ENCODE results near the gene FANCE.

FANCE gene

DNA sequence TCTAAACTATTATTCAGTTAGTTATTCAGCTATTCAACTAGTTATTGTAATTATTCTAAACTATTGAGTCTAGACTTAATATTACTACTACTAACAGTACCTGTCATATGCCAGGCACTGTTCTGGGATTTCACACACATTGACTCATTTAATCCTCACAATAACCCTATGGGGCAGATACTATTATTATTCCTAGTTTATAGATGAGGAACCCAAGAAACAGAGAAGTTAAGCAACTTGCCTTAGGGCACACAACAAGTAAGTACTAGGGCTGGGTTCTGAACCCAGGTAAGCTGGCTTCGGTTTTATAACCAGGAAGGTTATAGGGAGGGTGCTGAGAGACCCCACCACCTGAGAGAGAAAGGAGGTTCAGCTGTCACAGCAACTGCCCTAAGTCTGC, 36.9 kb downstream of the FANCE start:
- DNase-seq (ENCODE audit: low read depth) = peak; percentile 79
- H3K4me3 ChIP-seq (ENCODE audit: low read length) = no peak overlapping the region
- TF ChIP-seq, protein P1, sequence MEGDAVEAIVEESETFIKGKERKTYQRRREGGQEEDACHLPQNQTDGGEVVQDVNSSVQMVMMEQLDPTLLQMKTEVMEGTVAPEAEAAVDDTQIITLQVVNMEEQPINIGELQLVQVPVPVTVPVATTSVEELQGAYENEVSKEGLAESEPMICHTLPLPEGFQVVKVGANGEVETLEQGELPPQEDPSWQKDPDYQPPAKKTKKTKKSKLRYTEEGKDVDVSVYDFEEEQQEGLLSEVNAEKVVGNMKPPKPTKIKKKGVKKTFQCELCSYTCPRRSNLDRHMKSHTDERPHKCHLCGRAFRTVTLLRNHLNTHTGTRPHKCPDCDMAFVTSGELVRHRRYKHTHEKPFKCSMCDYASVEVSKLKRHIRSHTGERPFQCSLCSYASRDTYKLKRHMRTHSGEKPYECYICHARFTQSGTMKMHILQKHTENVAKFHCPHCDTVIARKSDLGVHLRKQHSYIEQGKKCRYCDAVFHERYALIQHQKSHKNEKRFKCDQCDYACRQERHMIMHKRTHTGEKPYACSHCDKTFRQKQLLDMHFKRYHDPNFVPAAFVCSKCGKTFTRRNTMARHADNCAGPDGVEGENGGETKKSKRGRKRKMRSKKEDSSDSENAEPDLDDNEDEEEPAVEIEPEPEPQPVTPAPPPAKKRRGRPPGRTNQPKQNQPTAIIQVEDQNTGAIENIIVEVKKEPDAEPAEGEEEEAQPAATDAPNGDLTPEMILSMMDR (IDR thresholded peaks at IDR 0.05; ENCODE audit: insufficient read depth, low read depth, low read length, missing control alignments) = no peak

DNA sequence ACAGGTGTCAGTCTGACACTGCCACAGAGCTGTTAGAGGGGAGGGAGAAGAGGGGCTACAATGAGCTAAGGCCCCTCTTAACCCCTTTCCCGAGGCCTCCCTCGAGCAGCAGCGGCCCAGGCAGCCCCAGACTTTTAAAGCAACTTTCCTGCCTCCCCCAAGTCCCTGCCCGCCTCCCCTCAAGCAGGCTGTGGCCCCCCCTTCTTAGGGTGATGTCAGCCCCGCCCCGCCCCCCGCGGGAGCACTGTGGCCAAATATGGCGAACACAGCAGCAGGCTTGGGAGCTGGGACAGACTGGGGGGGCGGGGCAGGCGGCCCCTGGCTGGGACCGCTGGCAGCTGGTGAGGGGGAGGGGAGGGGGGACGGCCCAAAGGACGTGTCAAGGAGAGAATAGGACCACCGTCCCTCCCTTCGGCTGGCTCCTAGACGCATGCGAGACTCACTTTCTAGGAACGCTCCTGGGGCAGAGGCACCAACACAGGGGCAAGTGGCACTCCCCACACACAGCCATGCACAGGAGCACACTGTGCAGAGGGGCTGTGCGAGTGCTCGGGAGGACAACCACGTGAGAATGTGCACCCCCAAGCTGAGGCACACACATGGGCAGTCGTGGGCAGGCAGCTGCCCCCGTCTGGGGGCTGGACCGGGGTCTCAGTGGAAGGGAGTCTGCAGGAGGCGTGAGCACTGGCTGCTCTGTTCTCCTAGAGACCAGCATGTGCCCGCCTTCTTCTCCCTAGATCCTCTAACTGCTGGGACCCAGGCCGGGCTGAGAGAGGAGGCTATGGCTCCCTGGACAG, 38.1 kb downstream of the FANCE start:
- TF ChIP-seq, protein P1 (IDR thresholded peaks at IDR 0.05; ENCODE audit: insufficient read depth, low read depth, low read length, missing control alignments) = no peak
- peak; percentile 49 for DNase-seq (ENCODE audit: low read depth)
- no peak overlapping the region for H3K4me3 ChIP-seq (ENCODE audit: low read length)

DNA sequence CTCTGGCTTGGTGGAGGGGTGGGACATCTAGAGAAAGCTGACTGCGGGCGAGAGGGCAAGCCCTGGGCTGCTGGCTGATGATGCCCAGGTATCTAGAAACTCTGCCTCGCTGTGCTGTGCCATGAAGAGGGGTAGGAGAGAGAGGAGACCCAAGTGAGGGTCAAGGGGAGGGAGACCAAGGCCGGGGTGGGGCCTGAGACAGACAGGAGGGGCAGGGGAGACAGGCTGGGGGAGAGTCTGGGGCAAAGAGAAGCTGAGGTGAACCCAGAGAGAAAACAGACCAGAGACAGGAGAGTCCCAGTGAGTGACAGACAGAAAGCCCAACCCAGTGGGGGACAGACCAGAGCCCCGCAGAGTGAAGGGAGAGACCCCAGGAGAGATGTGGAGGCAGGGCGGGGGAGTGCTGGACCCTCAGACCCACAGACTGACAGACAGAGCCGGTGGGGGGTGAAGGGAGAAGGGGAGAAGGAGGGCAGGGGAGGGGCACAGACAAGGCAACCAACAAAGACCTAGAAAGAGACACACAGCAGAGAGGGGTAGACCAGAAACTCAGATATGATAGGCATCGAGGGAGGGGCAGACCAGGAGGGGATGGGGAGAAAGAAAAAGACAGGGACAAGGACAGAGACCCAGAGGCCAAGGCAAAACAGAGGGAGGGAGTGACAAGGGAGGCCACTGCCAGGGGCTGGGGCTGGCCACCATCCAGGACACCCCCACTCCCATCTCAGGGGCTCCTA, 38.9 kb downstream of the FANCE start:
- H3K4me3 ChIP-seq (ENCODE audit: low read length) = no peak overlapping the region
- no peak for DNase-seq (ENCODE audit: low read depth)
- TF ChIP-seq, protein P1 (IDR thresholded peaks at IDR 0.05; ENCODE audit: insufficient read depth, low read depth, low read length, missing control alignments) = no peak

DNA sequence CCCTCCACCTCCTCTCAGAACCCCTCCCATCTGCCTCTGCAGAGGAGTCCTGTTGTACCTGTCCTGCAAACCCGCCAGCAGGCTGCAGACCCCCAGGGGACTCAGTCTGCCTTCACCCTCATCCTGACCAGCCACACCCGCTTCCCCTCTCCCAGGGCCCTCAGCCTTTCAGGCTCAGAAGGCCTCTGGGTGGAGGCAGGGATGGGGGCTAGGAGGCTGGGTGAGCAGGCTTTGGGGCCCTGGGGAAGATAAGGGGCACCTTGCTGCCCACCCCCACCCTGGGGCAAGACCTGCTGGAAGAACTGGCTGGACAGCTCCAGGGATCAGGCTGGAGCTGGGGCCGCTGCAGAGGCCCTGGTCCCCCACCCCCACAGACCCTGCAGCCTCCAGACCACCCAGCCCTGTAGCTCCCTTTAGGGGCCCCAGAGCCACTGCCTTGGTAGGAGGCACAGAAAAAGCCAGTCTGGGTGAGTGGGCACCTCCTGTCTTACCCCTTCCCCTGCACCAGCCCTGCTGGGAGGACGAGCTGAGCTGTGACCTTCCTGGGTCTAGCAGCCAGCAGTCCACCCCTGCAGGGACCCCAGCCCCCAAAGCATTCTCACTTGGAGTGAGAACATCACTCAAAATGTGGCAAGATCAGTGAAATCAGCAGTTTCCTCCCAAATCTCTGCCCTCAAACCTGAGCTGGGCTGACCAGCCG, 39.6 kb downstream of the FANCE start:
- TF ChIP-seq, protein P1 (IDR thresholded peaks at IDR 0.05; ENCODE audit: insufficient read depth, low read depth, low read length, missing control alignments) = no peak
- no peak overlapping the region for H3K4me3 ChIP-seq (ENCODE audit: low read length)
- no peak for DNase-seq (ENCODE audit: low read depth)

DNA sequence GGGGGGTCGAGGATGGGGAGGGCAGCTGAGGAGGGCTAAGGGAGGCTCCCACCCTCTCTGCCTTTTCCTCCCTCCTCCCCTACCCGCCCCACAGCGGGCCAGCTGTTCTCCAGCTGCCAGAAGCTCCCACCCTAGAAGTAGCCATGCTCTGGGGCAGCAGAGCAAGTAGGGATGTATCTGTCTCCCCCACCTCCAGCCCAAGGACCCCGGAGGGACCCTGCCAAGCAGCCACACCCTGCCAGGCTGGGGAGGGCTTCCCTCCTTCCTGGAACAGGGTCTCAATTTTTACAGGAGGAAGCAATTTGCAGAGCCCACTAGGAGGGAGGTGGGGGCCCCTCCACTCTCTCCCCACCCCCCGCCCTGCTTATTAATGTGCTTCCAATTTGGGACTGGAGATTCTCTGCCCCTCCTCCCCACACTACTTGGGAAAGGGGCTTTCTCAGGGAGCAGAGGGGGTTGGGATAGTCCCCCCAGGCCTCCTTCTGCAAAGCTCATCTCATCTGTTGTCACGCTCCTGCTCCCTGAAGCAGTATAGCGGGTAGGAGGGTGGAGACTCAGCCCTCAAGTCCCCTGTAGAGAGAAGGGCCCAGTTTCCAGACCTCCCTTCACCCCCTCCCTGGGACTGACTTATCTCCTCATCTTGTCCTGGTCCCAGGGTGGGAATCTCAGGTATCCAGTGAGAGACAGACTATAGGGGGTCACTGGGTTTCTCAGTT, 40.3 kb downstream of the FANCE start:
- TF ChIP-seq, protein P1 (IDR thresholded peaks at IDR 0.05; ENCODE audit: insufficient read depth, low read depth, low read length, missing control alignments) = no peak
- H3K4me3 ChIP-seq (ENCODE audit: low read length) = no peak overlapping the region
- DNase-seq (ENCODE audit: low read depth) = no peak

DNA sequence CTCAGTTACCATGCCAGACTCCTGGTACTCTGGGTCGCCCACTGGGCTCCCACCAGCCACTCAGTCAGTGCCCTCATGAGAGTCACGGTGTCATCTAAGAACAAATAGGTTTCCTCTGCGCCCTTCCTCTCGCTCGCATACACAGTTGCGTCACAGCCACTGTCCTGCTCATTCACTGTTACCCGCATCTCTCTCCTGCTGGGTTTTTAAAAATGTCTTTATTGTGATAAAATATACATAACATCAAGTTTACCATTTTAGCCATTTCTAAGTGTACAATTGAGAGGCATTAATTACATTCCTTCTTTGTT, 40.8 kb downstream of the FANCE start:
- H3K4me3 ChIP-seq (ENCODE audit: low read length) = no peak overlapping the region
- TF ChIP-seq, protein P1 (IDR thresholded peaks at IDR 0.05; ENCODE audit: insufficient read depth, low read depth, low read length, missing control alignments) = no peak
- no peak for DNase-seq (ENCODE audit: low read depth)

Measured in epithelial cell of esophagus (primary cell).